ENCODE data around the gene PTH2R.

GRCh38 chr2:208489687-208490086 is 83.1 kb downstream of the PTH2R start:
- TF ChIP-seq, protein P1, sequence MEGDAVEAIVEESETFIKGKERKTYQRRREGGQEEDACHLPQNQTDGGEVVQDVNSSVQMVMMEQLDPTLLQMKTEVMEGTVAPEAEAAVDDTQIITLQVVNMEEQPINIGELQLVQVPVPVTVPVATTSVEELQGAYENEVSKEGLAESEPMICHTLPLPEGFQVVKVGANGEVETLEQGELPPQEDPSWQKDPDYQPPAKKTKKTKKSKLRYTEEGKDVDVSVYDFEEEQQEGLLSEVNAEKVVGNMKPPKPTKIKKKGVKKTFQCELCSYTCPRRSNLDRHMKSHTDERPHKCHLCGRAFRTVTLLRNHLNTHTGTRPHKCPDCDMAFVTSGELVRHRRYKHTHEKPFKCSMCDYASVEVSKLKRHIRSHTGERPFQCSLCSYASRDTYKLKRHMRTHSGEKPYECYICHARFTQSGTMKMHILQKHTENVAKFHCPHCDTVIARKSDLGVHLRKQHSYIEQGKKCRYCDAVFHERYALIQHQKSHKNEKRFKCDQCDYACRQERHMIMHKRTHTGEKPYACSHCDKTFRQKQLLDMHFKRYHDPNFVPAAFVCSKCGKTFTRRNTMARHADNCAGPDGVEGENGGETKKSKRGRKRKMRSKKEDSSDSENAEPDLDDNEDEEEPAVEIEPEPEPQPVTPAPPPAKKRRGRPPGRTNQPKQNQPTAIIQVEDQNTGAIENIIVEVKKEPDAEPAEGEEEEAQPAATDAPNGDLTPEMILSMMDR (IDR thresholded peaks at IDR 0.05 in 8 of 11, conservative IDR thresholded peaks at IDR 0.05 in 3 of 11) = no peak
- TF ChIP-seq POLR2A (IDR thresholded peaks at IDR 0.05) = no peak
